AG04450 (cell line): ENCODE results near the gene SLC4A2. TPM values are rescaled to one million over a fixed set of nuclear protein-coding genes. Genes with fewer than 3 reads are reported as not detected.

Experiments used
- CTCF ChIA-PET: fragments of 300-600, 350-600 bp; formaldehyde crosslinking; extraction: SDS; loops from one replicate; lab custom pipeline; 2022; ENCODE audit warnings: antibody characterized with exemption, inconsistent platforms; lab: Charles Lee
- POLR2A ChIA-PET: fragments of 350-600 bp; formaldehyde crosslinking; extraction: SDS; loops from one replicate; lab custom pipeline; 2021; ENCODE audit warnings: antibody characterized with exemption, inconsistent platforms; lab: Yijun Ruan, JAX
- DNase-seq: peaks from one replicate; pipeline ENCODE4 v3.0.0-alpha.2; 2011; ENCODE audit warnings: low read depth, low spot score
- H3K27ac ChIP-seq: one replicate; pipeline ENCODE4 v1.5.1; 2012; ENCODE audit warnings: low read depth, low read length, control low read depth
- H3K27me3 ChIP-seq: one replicate; pipeline ENCODE4 v1.6.0; 2012; ENCODE audit warnings: low read length; ENCODE audit not compliant: control insufficient read depth, insufficient read depth
- H3K4me3 ChIP-seq: 2 replicates; pipeline ENCODE4 v1.5.1; 2011; ENCODE audit warnings: mild to moderate bottlenecking, low read depth, low read length, control low read depth
- H3K9me3 ChIP-seq: 2 replicates; pipeline ENCODE4 v1.5.1; 2012; ENCODE audit warnings: low read length; ENCODE audit not compliant: control insufficient read depth, insufficient read depth
- CTCF ChIP-seq: IDR thresholded peaks from 2 replicates; pipeline ENCODE4 v1.5.1; 2011; ENCODE audit warnings: low read depth, low read length, control low read depth, inconsistent platforms
- polyA plus RNA-seq: library from polyadenylated mRNA; depleted of rRNA; stranded (reverse); fragments of >200 nt; gene quantifications from 2 replicates; pipeline ENCODE4 v1.2.3, GENCODE V29; 2011

SLC4A2 gene
- polyA plus RNA-seq, 1 experiment = 40.5 TPM

- TF ChIP-seq CTCF = no peak
- POLR2A ChIA-PET = interaction anchor here (0.6 to 1.3 kb wide), 7 partner anchors 11 to 1128 kb away, joined by 3 to 8 read pairs (median 5); partner anchors contain the start of gene FASTK
- Histone ChIP-seq H3K27ac (peak overlapping the region; percentile 39), H3K27me3 (no peaks in the 10 kb centered on the region), H3K4me3 (peak overlapping the region; percentile 90), H3K9me3 (no peaks in the 10 kb centered on the region)
- DNase-seq = no peak
- CTCF ChIA-PET = interaction anchor here (1.1 to 1.9 kb wide), 6 partner anchors 9 to 84 kb away, joined by 3 to 13 read pairs (median 6); no protein-coding TSS in a partner anchor
Observed at GRCh38 chr7:151028948-151029501, 30.4 kb upstream of the SLC4A2 start.

- TF ChIP-seq CTCF = no peak
- no peak overlapping the region for H3K4me3 ChIP-seq
- DNase-seq = no peak
- no peak overlapping the region for H3K27ac ChIP-seq
- ChIA-PET CTCF (interaction anchor here (1.3 to 1.7 kb wide), 2 partner anchors 13 to 80 kb away, joined by 4 to 5 read pairs; no protein-coding TSS in a partner anchor), POLR2A (interaction anchor here (1.0 kb wide), 1 partner anchor 20 kb away, joined by 3 read pairs; no protein-coding TSS in a partner anchor)
- no peaks in the 10 kb centered on the region for H3K27me3 ChIP-seq
- H3K9me3 ChIP-seq = no peaks in the 10 kb centered on the region
Observed at GRCh38 chr7:151031011-151031410, 28.4 kb upstream of the SLC4A2 start.

- CTCF ChIA-PET = interaction anchor here (0.6 to 1.7 kb wide), 2 partner anchors 15 to 30 kb away, joined by 4 to 6 read pairs; no protein-coding TSS in a partner anchor
Observed at GRCh38 chr7:151032936-151033863, 26.2 kb upstream of the SLC4A2 start.

GRCh38 chr7:151033864-151034249, 25.5 kb upstream of the SLC4A2 start:
- H3K9me3 ChIP-seq = no peaks in the 10 kb centered on the region
- ChIA-PET POLR2A (no interaction called here), CTCF (no interaction called here)
- no peak overlapping the region for H3K27ac ChIP-seq
- TF ChIP-seq CTCF = no peak
- H3K27me3 ChIP-seq = no peaks in the 10 kb centered on the region
- H3K4me3 ChIP-seq = no peak overlapping the region
- DNase-seq = no peak

More at GRCh38 chr7:151032936-151033863, 26.2 kb upstream of the SLC4A2 start:
- H3K9me3 ChIP-seq = no peaks in the 10 kb centered on the region
- no peaks in the 10 kb centered on the region for H3K27me3 ChIP-seq
- TF ChIP-seq CTCF = no peak
- no peak overlapping the region for H3K27ac ChIP-seq
- POLR2A ChIA-PET = no interaction called here
- no peak for DNase-seq
- no peak overlapping the region for H3K4me3 ChIP-seq
